ENCODE results near the gene GRAMD4. TPM values are rescaled to one million over a fixed set of nuclear protein-coding genes. Genes with fewer than 3 reads are reported as not detected.
A peak's percentile ranks its signal among the peaks of the same experiment; 100 is the strongest.

Gene GRAMD4
- total RNA-seq, 1 experiment from 2014 or later, result 25.3 TPM

- H3K4me2 ChIP-seq (ENCODE audit: low read length), result no peak overlapping the region
- H3K36me3 ChIP-seq (ENCODE audit: low read depth, low read length), result no peaks in the 10 kb centered on the region
- no peak overlapping the region for H3K27ac ChIP-seq (ENCODE audit: low read length)
- H3F3A ChIP-seq (ENCODE audit: low read length, unreplicated experiment), result no peaks in the 10 kb centered on the region
- H2AFZ ChIP-seq (ENCODE audit: low read length), result no peak overlapping the region
- H3K9me3 ChIP-seq (ENCODE audit: low read length), result no peaks in the 10 kb centered on the region
- no peaks in the 10 kb centered on the region for H3K9me2 ChIP-seq (replicated peaks; ENCODE audit: low read length)
- H4K20me1 ChIP-seq (ENCODE audit: low read length), result no peaks in the 10 kb centered on the region
- no peak for DNase-seq
- no peaks in the 10 kb centered on the region for H3K79me2 ChIP-seq (ENCODE audit: low read length)
- ChIA-PET CTCF (no interaction called here), POLR2A (ENCODE audit: unreplicated experiment) (no interaction called here)
- no peak for ATAC-seq
- H3K4me1 ChIP-seq (ENCODE audit: insufficient read depth, low read length), result peaks cover 12% of the 10 kb centered on the region; the same call in 1 of the 2 replicates
- BruUV-seq (replicated peaks), result no TSS peak
- TF ChIP-seq, protein P1, sequence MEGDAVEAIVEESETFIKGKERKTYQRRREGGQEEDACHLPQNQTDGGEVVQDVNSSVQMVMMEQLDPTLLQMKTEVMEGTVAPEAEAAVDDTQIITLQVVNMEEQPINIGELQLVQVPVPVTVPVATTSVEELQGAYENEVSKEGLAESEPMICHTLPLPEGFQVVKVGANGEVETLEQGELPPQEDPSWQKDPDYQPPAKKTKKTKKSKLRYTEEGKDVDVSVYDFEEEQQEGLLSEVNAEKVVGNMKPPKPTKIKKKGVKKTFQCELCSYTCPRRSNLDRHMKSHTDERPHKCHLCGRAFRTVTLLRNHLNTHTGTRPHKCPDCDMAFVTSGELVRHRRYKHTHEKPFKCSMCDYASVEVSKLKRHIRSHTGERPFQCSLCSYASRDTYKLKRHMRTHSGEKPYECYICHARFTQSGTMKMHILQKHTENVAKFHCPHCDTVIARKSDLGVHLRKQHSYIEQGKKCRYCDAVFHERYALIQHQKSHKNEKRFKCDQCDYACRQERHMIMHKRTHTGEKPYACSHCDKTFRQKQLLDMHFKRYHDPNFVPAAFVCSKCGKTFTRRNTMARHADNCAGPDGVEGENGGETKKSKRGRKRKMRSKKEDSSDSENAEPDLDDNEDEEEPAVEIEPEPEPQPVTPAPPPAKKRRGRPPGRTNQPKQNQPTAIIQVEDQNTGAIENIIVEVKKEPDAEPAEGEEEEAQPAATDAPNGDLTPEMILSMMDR (conservative IDR thresholded peaks at IDR 0.05; ENCODE audit: low read depth, low read length), result no peak
- TF ChIP-seq EZH2phosphoT487 (IDR thresholded peaks at IDR 0.05; ENCODE audit: borderline replicate concordance, low read length) (no peak), EZH2 (IDR thresholded peaks at IDR 0.05; ENCODE audit: low read length, unreplicated experiment) (no peak)
- H3K27me3 ChIP-seq (ENCODE audit: low read length), result no peaks in the 10 kb centered on the region
- H3K9ac ChIP-seq (ENCODE audit: low read length), result no peak overlapping the region
- intact Hi-C loops (cut with micrococcal nuclease), result no loop called here
- no peak overlapping the region for H3K4me3 ChIP-seq (ENCODE audit: low read length)
Observed at GRCh38 chr22:46606886-46607285, 13.3 kb upstream of the GRAMD4 start.

GRCh38 chr22:46607483-46608114 lies 12.6 kb upstream of the GRAMD4 start:
- no peaks in the 10 kb centered on the region for H3K36me3 ChIP-seq (ENCODE audit: low read depth, low read length)
- intact Hi-C loops (cut with micrococcal nuclease), result no loop called here
- ChIA-PET CTCF (no interaction called here), POLR2A (ENCODE audit: unreplicated experiment) (no interaction called here)
- no peak overlapping the region for H3K9ac ChIP-seq (ENCODE audit: low read length)
- peaks cover 12% of the 10 kb centered on the region; the same call in 1 of the 2 replicates for H3K4me1 ChIP-seq (ENCODE audit: insufficient read depth, low read length)
- no TSS peak for BruUV-seq (replicated peaks)
- H3K27me3 ChIP-seq (ENCODE audit: low read length), result no peaks in the 10 kb centered on the region
- no peaks in the 10 kb centered on the region for H3K9me3 ChIP-seq (ENCODE audit: low read length)
- no peak overlapping the region for H3K27ac ChIP-seq (ENCODE audit: low read length)
- H3K4me2 ChIP-seq (ENCODE audit: low read length), result no peak overlapping the region
- no peak for DNase-seq
- H2AFZ ChIP-seq (ENCODE audit: low read length), result no peak overlapping the region
- H3K79me2 ChIP-seq (ENCODE audit: low read length), result no peaks in the 10 kb centered on the region
- no peaks in the 10 kb centered on the region for H3F3A ChIP-seq (ENCODE audit: low read length, unreplicated experiment)
- no peak overlapping the region for H3K4me3 ChIP-seq (ENCODE audit: low read length)
- H3K9me2 ChIP-seq (replicated peaks; ENCODE audit: low read length), result no peaks in the 10 kb centered on the region
- ATAC-seq, result no peak
- H4K20me1 ChIP-seq (ENCODE audit: low read length), result no peaks in the 10 kb centered on the region
- TF ChIP-seq, protein P1 (conservative IDR thresholded peaks at IDR 0.05; ENCODE audit: low read depth, low read length), result no peak
- TF ChIP-seq EZH2phosphoT487 (IDR thresholded peaks at IDR 0.05; ENCODE audit: borderline replicate concordance, low read length) (no peak), EZH2 (IDR thresholded peaks at IDR 0.05; ENCODE audit: low read length, unreplicated experiment) (no peak)

GRCh38 chr22:46609175-46609690 lies 11.0 kb upstream of the GRAMD4 start:
- POLR2A ChIA-PET (ENCODE audit: unreplicated experiment), result no interaction called here
- H3K4me3 ChIP-seq (ENCODE audit: low read length), result no peak overlapping the region
- H3F3A ChIP-seq (ENCODE audit: low read length, unreplicated experiment), result no peaks in the 10 kb centered on the region
- CTCF ChIA-PET, result no interaction called here
- ATAC-seq (peak; percentile 86), DNase-seq (peak; percentile 45)
- H3K36me3 ChIP-seq (ENCODE audit: low read depth, low read length), result no peaks in the 10 kb centered on the region
- H3K4me1 ChIP-seq (ENCODE audit: insufficient read depth, low read length), result peaks cover 12% of the 10 kb centered on the region; the same call in 1 of the 2 replicates
- H2AFZ ChIP-seq (ENCODE audit: low read length), result no peak overlapping the region
- H4K20me1 ChIP-seq (ENCODE audit: low read length), result no peaks in the 10 kb centered on the region
- peak overlapping the region; percentile 62 for H3K27ac ChIP-seq (ENCODE audit: low read length)
- H3K4me2 ChIP-seq (ENCODE audit: low read length), result 0 out of 2 replicates have a peak overlapping the region, but pooled peaks have one; percentile 19
- H3K9me3 ChIP-seq (ENCODE audit: low read length), result no peaks in the 10 kb centered on the region
- H3K9ac ChIP-seq (ENCODE audit: low read length), result no peak overlapping the region
- BruUV-seq (replicated peaks), result no TSS peak
- TF ChIP-seq EZH2phosphoT487 (IDR thresholded peaks at IDR 0.05; ENCODE audit: borderline replicate concordance, low read length) (no peak), EZH2 (IDR thresholded peaks at IDR 0.05; ENCODE audit: low read length, unreplicated experiment) (no peak)
- TF ChIP-seq, protein P1 (conservative IDR thresholded peaks at IDR 0.05; ENCODE audit: low read depth, low read length), result no peak
- intact Hi-C loops (cut with micrococcal nuclease), result no loop called here
- no peaks in the 10 kb centered on the region for H3K79me2 ChIP-seq (ENCODE audit: low read length)
- H3K9me2 ChIP-seq (replicated peaks; ENCODE audit: low read length), result no peaks in the 10 kb centered on the region
- no peaks in the 10 kb centered on the region for H3K27me3 ChIP-seq (ENCODE audit: low read length)
